ENCODE data around the gene TLK1. TPM values are rescaled to one million over a fixed set of nuclear protein-coding genes. Genes with fewer than 3 reads are reported as not detected.

Gene TLK1
- total and polyA plus RNA-seq, 9 of the 15 experiments (the other 6 are each of a cell fraction or from before 2014, with no cell fraction given), result 20.2 to 101 (median 40.5) TPM

DNA sequence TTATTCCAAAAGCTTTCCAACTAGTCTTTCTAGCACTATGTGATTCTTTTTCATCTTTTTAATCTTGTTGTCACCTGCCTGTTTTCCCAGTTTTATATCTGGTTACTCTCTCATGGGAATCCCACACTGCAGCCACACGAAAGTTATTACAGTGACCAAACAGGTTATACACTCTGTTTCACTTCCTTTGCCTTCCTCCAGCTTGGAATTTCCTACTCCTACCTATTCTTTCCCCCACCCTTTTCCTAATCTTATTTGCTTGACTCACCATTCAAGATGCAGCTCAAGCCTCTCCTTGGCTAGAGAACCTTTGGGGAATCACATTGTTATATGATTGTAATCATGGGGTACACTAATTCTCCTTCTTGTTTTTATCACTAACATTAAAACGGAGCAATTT, 13.4 kb upstream of the TLK1 start (continued):
- TF ChIP-seq, protein P1, sequence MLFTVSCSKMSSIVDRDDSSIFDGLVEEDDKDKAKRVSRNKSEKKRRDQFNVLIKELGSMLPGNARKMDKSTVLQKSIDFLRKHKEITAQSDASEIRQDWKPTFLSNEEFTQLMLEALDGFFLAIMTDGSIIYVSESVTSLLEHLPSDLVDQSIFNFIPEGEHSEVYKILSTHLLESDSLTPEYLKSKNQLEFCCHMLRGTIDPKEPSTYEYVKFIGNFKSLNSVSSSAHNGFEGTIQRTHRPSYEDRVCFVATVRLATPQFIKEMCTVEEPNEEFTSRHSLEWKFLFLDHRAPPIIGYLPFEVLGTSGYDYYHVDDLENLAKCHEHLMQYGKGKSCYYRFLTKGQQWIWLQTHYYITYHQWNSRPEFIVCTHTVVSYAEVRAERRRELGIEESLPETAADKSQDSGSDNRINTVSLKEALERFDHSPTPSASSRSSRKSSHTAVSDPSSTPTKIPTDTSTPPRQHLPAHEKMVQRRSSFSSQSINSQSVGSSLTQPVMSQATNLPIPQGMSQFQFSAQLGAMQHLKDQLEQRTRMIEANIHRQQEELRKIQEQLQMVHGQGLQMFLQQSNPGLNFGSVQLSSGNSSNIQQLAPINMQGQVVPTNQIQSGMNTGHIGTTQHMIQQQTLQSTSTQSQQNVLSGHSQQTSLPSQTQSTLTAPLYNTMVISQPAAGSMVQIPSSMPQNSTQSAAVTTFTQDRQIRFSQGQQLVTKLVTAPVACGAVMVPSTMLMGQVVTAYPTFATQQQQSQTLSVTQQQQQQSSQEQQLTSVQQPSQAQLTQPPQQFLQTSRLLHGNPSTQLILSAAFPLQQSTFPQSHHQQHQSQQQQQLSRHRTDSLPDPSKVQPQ (CRISPR knock-in tag; IDR thresholded peaks at IDR 0.05; ENCODE audit: borderline replicate concordance), result no peak

DNA sequence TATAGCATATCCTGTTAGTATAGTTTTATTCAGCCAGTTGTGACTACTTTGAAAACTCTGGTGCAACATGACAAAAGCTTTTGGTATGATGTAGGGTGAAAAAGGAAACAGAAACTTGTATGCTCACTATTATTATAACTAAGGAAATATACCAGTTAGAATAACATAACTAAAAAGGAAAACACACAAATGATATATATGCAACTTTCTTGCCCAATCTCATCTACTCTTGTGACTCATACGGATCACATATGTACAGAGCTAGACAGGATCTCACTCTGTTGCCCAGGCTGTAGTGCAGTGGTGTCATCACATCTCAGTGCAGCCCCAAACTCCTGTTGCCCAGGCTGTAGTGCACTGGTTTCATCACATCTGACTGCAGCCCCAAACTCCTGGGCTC, 12.4 kb upstream of the TLK1 start:
- DNase-seq (ENCODE audit: extremely low read depth in 1 of 4, low spot score in 3 of 4) (no peak), ATAC-seq (peak; percentile 29; the same call in 1 of the 3 replicates), FAIRE-seq (no peak)
- in situ Hi-C loops (cut with MboI), result no loop called here
- Histone ChIP-seq H3K79me2 (ENCODE audit: control insufficient read depth, insufficient read depth, low read length) (no peaks in the 10 kb centered on the region), H3K9me3 (replicated peaks; ENCODE audit: control insufficient read depth, insufficient read depth, low read depth, low read length) (no peaks in the 10 kb centered on the region), H2AFZ (ENCODE audit: low read depth, low read length) (no peak overlapping the region), H4K20me1 (replicated peaks; ENCODE audit: control insufficient read depth, insufficient read depth, low read length) (no peaks in the 10 kb centered on the region), H3K36me3 (ENCODE audit: control insufficient read depth, insufficient read depth, low read length) (no peaks in the 10 kb centered on the region), H3K4me2 (ENCODE audit: insufficient read depth, low read length) (no peak overlapping the region), H3K9ac (ENCODE audit: insufficient read depth in 1 of 2, low read depth in 2 of 2, low read length in 2 of 2) (no peak overlapping the region), H3K27me3 (ENCODE audit: control insufficient read depth in 2 of 2, insufficient read depth in 2 of 2, low read length in 2 of 2) (no peaks in the 10 kb centered on the region), H3K27ac (ENCODE audit: extremely low read depth, low read depth, low read length) (no peak overlapping the region), H3K4me1 (replicated peaks in 1 of 2; ENCODE audit: control insufficient read depth in 2 of 2, insufficient read depth in 2 of 2, low read length in 2 of 2) (no peaks in the 10 kb centered on the region), H3K9me1 (ENCODE audit: control insufficient read depth, insufficient read depth, low read length) (no peaks in the 10 kb centered on the region), H3K4me3 (no peak overlapping the region)
- POLR2A ChIA-PET, result interaction anchor here (0.8 to 15.2 kb wide), 3 partner anchors 10 to 25 kb away, joined by 3 to 118 read pairs (median 10); partner anchors contain the start of gene TLK1
- TF ChIP-seq CEBPG (CRISPR knock-in tag; IDR thresholded peaks at IDR 0.05) (no peak), CEBPG (tag; conservative IDR thresholded peaks at IDR 0.05 in 1 of 2, IDR thresholded peaks at IDR 0.05 in 1 of 2) (0 out of 4 replicates have a peak, but pooled peaks of 1 of the 2 experiments have one; percentile 28), CEBPB (tag; IDR thresholded peaks at IDR 0.05) (0 out of 2 replicates have a peak, but pooled peaks have one; percentile 14), ZNF121 (CRISPR knock-in tag; conservative IDR thresholded peaks at IDR 0.05) (peak; percentile 81)
- TF ChIP-seq, protein P2, sequence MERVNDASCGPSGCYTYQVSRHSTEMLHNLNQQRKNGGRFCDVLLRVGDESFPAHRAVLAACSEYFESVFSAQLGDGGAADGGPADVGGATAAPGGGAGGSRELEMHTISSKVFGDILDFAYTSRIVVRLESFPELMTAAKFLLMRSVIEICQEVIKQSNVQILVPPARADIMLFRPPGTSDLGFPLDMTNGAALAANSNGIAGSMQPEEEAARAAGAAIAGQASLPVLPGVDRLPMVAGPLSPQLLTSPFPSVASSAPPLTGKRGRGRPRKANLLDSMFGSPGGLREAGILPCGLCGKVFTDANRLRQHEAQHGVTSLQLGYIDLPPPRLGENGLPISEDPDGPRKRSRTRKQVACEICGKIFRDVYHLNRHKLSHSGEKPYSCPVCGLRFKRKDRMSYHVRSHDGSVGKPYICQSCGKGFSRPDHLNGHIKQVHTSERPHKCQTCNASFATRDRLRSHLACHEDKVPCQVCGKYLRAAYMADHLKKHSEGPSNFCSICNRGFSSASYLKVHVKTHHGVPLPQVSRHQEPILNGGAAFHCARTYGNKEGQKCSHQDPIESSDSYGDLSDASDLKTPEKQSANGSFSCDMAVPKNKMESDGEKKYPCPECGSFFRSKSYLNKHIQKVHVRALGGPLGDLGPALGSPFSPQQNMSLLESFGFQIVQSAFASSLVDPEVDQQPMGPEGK (CRISPR knock-in tag; IDR thresholded peaks at IDR 0.05; ENCODE audit: borderline replicate concordance), result no peak
- TF ChIP-seq, protein P3, sequence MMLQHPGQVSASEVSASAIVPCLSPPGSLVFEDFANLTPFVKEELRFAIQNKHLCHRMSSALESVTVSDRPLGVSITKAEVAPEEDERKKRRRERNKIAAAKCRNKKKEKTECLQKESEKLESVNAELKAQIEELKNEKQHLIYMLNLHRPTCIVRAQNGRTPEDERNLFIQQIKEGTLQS (IDR thresholded peaks at IDR 0.05), result no peak
- TF ChIP-seq, protein P3 (CRISPR knock-in tag; conservative IDR thresholded peaks at IDR 0.05), result no peak
- CTCF ChIA-PET (ENCODE audit: low intra/inter-chr PET ratio), result no interaction called here
- BruUV-seq (replicated peaks), result no TSS peak
- intact Hi-C loops (cut with micrococcal nuclease), result no loop called here
- WGBS (ENCODE audit: insufficient coverage, low coverage, missing lambda C conversion rate), result 11% methylated on average over 1 of the region's 1 CpG

Data from K562 (cell line).